ENCODE results near the gene DNAJC1.

Gene DNAJC1

DNA sequence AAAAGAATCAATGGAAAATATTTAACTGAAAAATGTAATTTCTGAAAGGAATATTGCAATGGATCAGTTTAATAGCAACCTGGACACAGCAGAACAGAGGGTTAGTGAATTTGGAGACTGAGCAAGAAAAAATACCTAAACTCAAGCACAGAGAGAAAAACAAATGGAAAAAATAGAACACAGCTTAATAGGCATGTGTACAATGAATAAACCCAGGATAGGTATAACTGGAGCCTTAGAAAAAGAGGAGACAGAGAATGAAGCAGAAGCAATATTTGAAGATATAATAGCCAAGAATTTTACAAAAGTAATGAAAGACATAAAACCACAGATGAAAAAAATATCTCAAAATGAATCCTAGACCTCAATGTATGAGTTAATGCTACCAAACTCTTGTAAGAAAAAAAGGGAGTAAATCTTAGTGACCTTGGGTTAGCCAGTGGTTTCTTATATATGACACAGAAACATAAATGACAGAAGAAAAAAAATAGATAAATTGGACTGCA, 2.9 kb upstream of the DNAJC1 start:
- no peak for DNase-seq

GRCh38 chr10:22005763-22006162, 2.2 kb upstream of the DNAJC1 start:
- DNase-seq = no peak

GRCh38 chr10:22003964-22004281, 393 bp upstream of the DNAJC1 start:
- no peak for DNase-seq

- peak; percentile 10 for DNase-seq
Measured at GRCh38 chr10:22002591-22003176, 846 bp downstream of the DNAJC1 start.

DNA sequence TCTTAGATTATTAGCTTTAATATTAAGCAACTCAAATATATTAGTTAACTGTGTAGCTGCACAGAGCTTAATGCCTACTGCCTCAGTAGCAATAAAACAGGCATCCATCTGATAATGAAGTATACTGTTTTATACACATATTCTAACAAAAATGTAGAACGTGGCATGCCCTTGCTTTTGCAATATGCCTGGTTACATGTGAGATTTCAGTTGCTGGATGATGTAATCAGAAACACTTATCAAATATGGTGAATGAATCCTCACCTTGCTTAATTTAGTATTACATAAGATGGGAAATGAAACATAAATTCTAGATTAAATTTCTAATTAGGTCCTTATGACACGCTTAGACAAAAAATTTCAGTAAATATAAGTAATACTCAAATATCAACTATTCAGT, 8.0 kb downstream of the DNAJC1 start:
- no peak for DNase-seq

- DNase-seq = no peak
Measured at GRCh38 chr10:21993360-21994001, 10.0 kb downstream of the DNAJC1 start.

DNA sequence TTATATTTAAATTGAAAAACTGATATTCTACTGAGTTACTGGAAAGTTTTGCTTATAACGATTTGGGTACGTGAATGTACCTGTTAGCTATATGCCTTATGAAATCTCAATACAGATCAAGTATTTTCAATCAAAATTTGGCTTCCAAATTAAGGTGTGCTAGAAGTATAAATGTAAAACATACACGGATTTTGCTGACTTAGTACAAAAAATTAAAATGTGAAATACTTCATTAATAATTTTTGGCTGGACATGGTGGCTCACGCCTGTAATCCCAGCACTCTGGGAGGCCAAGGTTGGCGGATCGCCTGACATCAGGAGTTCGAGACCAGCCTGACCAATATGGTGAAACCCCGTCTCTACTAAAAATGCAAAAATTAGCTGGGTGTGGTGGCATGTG, 11.7 kb downstream of the DNAJC1 start:
- no peak for DNase-seq

DNA sequence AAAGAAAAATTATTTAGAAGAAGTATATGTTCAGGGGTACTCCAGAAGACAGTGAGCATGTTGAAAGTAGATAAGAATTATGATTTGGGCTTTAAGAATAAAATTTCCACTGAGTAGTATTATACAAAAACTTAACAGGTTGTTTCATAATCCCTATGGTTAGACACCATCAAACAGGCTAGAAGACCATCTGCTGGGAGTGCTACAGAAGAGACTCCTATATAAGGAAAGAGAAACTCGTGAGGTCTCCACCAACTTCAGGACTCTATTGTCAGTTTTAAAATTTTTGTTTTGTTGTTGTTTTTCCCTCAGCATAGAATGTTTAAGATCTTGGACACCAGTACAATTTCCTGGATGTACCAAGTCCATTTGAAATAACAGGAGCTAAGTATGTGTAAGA, 13.1 kb downstream of the DNAJC1 start:
- DNase-seq = no peak

DNA sequence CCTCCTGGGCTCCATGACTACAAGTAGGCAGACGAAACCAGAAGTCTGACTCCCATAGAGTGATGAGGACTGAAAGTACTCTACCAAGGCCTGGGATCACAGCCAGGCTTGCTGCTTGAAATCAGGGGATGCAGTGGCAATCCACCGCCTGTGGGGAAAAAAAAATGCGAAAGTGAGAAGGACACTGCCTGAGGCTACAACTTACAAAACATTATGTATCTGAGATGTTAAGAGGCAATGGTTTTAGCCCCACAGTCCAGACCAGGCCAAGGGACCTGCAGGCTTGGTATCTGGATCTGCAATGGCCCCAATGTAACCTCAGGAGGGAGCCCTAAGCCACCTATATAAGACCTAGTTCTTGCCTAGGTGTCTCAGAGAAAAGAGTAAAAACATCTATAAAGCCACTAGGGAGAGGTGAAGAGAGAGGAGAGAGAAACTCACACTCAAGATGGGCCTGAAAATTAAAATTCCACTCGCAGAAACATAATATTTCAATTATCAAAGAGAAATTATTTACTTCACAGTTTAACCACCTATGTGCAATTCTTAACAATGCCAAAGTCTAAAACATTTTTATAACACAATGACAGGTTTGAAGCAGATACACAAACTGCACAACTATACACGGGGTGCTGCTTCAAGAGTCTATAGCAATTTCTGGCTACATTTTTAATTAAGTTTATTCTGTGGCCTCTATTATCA, 13.9 kb downstream of the DNAJC1 start:
- DNase-seq = no peak

DNA sequence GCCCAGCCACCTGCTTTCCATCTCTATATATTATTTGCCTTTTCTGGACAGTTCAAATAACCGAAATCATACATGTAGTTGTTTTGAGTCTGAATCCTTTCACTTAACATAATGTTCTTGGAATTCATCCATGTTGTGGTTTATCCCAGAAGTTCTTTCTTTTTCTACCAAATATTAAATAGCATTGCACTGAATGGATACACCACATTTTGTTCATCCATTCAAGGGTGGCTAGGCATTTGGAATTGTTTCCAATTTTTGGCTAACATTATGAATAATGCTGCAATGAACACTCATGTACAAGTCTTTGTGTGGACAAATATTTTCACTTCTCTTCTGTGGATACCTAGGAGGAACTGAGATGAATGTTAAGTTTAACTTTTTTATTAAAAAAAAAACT, 18.0 kb downstream of the DNAJC1 start:
- DNase-seq = no peak

DNA sequence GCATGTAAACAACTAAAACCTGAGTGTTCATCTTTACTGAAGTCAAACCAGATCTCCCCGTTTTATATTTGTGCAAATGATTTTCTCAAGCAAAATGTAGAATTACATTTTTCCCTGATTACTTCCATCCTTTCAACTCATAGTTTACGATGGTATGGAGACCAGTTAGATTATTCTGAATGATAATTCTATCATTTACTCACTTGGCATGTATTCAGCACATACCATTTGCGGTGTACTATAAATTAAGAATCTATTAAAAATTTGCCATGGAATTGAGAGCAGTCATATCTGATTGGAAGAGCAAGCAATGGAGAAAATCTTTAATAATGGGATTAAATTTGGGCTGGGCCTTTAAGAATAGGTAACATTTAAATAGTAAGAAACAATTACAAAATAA, 22.4 kb downstream of the DNAJC1 start:
- no peak for DNase-seq

- no peak for DNase-seq
Measured at GRCh38 chr10:21980691-21981090, 22.8 kb downstream of the DNAJC1 start.

DNA sequence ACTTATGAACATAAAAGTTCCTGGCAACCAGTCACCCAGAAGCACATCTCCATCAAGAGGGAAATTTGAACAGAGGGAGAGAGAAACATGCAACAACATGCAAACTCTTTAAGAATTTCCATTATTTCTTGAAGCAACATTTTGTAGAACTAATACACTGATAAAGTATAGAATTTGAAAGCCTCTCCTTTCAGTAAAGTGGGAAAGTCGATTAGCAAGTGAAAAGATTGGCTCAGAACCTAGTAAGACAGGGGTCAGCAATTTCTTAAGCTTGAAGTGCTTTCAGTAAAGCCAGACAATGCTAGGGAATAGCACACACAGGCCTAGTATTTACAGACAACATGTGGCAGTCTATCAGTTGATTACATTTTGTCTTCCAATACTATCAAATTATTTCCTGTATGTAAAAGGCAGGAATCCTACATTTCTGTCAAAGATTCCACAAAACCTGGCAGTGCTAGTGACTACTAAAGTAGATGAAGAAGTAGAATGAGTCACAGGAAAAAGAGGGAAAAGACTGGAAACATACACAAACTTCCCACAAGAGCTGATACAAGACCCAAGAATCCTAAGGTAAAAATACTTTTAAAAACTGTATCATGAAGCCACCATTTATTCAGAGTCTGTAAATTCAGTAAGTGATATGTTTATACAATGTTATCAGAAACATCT, 25.2 kb downstream of the DNAJC1 start:
- DNase-seq = no peak

GRCh38 chr10:21976739-21977138, 26.8 kb downstream of the DNAJC1 start:
- no peak for DNase-seq

- DNase-seq = no peak
Measured at GRCh38 chr10:21976280-21976679, 27.2 kb downstream of the DNAJC1 start.

DNA sequence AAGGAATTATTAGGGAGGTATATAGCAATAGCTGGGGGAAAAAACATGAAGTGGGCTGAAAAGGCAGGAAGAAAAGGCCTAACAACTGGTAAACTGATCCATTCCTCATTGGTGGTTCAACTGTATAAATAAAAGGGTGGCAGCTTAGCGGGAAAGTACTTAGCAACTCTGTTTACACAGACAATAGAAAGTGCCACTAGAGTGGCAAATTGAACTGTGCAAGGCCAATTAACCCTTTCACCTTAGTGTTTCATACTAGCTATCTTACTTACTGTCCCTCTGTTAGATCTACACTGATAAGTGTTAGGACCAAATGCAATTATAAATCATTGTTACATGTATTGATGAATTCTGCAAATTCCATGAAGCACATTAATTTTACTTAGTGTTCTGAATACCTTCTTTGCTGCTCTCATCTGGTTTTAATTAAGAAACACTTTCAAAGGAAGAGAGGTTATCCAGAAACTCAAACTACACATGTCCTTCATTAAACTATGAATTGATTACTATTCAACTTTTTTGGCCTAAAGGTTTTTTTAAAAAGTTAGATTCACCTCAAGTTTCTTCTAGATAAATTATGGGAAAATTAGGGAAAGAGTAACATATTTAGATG, 28.0 kb downstream of the DNAJC1 start:
- DNase-seq = no peak

- no peak for DNase-seq
Measured at GRCh38 chr10:21972584-21972983, 30.9 kb downstream of the DNAJC1 start.

DNA sequence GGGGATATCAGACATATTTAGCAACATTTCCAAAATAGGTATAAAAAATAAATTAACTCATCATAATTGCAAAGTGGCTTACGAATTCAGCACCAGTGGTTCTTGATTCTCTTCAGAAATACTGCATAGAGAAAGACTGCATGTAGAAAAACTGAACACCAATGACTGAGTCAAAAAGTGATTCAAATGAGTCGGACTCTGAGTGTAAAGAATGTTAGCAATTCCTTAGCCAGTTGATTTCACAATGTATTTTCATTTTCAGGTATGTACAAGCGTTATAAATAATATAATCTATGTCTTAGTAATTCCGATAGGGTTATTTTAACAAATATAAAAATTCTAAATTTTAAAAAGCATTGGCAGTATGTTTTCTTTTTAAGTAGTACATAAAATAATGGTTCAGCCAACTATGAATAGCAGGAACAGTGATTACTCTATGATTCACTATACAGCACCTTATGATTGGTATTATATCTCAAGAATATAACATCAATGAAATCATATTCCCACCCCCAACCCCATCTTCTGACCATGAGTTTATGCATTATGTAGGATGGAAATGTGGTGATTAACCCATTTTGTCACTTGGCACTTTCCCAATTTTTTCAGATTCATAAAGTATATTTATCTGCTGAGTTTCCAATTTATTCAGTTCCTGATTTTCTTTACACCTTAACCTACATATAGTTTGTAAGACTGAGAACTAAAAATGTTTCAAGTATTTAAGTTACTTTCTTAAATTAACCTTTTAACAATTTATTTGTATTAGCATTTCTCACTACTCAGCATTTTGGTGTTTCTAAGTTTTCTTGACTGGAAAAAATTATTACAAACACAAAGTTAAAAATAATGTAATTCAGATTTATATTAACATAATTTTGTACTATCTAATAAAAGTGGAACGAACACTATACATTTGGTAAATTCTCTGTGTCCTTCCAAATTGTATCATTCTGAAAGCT, 33.9 kb downstream of the DNAJC1 start:
- no peak for DNase-seq

DNA sequence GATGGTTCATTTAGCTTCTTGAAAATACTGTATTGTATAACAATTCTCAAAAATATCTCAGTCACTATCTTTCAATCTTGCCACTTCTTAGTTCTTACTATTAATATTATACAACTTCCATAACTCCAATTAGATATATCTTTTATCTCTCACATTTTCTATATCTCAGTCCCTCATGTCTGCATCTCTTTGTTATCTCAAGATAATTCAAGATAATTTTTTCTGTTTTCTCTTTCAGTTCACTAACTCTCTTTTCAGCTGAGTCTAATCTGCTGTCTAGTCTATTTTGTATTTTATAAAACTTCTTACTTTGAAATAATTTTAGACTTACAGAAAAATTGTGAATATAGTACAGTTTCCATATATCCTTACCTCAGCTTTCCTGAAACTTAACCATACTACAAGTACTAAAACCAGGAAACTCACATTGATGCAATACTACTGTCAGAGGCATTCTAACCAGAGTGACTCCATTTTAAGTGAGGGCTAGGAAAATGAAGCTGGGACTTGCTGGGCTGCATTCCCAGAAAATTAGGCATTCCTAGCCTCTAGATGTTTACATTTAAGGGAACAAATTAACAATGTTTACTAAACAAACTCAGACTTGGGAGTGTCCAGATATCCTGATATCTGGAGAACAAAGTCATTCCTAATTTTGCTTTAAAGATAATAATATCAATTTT, 38.4 kb downstream of the DNAJC1 start:
- no peak for DNase-seq

DNA sequence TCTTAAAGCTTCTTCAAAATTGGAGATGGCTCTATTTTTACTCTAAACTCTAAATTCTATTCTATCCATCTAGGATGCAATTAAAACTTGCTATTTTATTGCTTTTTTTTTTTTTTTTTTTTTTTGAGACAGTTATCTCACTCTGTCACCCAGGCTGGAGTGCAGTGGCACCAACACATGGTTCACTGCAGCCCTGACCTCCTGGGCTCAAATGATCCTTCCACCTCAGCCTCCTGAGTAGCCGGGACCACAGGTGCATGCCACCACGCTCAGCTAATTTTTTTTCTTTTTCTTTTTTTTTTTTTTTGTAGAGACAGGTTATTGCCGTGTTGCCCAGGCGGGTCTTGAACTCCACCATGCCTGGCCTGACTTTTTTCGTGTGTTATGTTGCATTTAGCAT, 41.2 kb downstream of the DNAJC1 start:
- no peak for DNase-seq

GRCh38 chr10:21961847-21962246, 41.7 kb downstream of the DNAJC1 start:
- DNase-seq = no peak

GRCh38 chr10:21959998-21960397, 43.5 kb downstream of the DNAJC1 start:
- DNase-seq = no peak

Data from 8988T (cell line).